ENCODE data around the gene FGD2.

GRCh38 chr6:37056439-37057127, 51.1 kb downstream of the FGD2 start:
- TF ChIP-seq TAF1 (IDR thresholded peaks at IDR 0.05; ENCODE audit: borderline replicate concordance, low read depth, low read length) (no peak), POLR2A (IDR thresholded peaks at IDR 0.05; ENCODE audit: low read depth, low read length) (no peak), POLR2AphosphoS5 (IDR thresholded peaks at IDR 0.05; ENCODE audit: low read depth, low read length) (no peak)
